Cardiac septum (tissue), 1 donor: ENCODE measurements around the gene EHD2. TPM values are rescaled to one million over a fixed set of nuclear protein-coding genes. Genes with fewer than 3 reads are reported as not detected.
A peak's percentile ranks its signal among the peaks of the same experiment; 100 is the strongest.
"Not testable (repeated sequence)": the region's sequence is repeated elsewhere in the genome, so short reads cannot be mapped to it uniquely, and the experiment has no call there.

Experiments used
- DNase-seq: peaks from one replicate; pipeline ENCODE4 v3.0.0-alpha.2; 2020; ENCODE audit warnings: low spot score
- intact Hi-C: fragments of 100-400 bp; cut with DNase I; formaldehyde crosslinking; loops from one replicate; pipeline ENCODE4 v1.14.0; 2022
- total RNA-seq: library from RNA; stranded (reverse); fragmentation: NEBNext Ultra II Directional; extraction: Animal tissue kit (Norgen Biotek cat#: 25700); gene quantifications from one replicate; pipeline ENCODE4 v1.2.1, GENCODE V29; 2021
- donor health status: DM: no; HTN: no; CAD: no.

Gene EHD2
- total RNA-seq, 1 donor from 2014 or later = 42.6 TPM

DNA sequence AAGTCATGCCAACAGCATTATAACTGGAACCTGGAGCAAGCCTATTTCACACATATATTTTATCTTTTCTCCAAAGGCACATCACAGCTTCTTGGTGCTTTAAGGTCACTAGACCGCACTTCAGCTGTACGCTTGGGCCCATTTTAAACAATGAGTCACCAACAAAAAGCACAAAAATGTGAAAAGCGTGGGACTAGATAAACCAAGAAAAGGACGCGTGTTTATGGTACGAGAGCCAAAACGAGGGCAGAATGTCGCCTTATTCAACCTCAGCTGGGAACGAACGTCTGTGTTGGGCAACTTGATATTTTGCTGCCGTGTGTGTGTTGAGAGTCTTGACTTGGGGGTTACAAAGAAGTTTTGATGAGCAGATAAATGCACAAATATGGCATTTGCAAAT lies 9.2 kb upstream of the EHD2 start:
- intact Hi-C loops = no loop called here
- no peak for DNase-seq

DNA sequence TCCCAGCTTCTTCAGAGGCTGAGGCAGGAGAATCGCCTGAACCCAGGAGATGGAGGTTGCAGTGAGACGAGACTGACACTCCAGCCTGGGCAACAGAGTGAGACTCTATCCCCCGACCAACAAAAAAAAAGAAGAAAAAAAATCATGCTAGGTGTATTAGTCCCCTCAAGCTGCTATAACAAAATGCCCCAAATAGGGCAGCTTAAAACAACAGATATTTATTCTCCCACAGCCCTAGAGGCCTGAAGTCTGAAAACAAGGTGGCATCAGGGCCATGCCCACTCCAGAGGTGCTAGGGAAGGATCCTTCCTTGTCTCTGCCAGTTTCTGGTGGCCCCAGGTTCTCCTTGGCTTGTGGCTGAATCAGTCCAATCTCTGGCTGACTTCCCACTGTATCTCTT lies 8.6 kb upstream of the EHD2 start:
- intact Hi-C loops = no loop called here
- no peak for DNase-seq

DNA sequence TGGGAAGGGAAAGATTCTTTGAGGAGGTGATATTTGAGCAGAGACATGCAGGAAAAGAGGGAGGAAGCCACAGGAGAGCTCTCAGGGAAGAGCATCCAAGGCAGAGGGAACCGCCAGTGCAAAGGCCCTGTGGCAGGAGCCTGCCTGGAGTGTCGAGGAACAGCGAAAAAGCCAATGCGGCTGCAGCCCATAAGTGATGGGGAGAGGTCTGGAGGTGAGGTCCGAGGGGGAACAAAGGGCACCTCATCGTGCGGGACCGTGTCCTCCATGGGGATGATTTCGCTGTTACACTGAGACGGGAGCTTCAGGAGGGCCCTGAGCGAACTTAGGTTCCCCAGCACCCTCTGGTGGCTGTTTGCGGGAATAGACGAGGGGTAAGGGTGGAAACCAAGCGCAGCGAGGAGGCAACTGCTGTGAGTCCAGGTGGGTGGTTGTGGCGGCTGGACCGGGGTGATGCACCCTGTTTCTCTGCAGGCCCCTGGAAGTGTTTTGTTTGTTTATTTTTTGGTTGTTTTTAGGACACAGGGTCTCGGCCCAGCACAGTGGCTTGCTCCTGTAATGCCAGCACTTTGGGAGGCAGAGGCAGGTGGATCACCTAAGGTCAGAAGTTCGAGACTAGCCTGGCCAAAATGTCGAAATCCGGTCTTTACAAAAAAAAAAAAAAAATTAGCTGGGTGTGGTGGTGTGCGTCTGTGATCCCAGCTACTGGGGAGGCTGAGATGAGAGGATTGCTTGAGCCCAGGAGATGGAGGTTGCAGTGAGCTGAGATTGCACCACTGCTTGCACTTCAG lies 5.9 kb upstream of the EHD2 start:
- no peak for DNase-seq
- intact Hi-C loops = no loop called here

DNA sequence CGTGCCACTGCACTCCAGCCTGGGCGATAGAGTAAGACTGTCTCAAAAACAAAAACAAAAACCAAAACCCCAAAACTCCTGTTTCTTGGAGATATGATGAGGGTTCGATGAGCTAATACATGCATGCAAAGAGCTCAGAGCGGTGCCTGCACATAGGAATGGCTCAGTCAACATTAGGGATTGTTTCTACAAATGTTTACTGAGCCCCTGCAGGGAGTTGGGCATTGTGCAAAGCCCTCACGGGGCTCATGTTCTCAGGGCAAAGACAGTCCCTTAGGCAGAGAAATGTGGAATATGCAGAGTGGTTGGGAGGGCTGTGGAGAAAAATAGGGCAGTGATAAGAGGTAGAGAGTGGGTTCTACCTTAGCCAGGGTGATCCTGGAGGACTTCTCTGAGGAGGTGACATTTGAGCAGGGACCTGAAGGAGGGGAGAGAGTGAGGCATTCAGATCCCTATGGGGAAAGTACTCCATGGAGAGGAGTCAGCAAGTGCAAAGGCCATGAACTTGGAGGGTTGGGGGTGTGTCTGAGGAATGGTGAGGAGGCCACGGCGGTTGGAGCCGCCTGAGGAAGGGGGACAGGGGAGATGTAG lies 1.5 kb upstream of the EHD2 start:
- intact Hi-C loops = no loop called here
- no peak for DNase-seq

DNA sequence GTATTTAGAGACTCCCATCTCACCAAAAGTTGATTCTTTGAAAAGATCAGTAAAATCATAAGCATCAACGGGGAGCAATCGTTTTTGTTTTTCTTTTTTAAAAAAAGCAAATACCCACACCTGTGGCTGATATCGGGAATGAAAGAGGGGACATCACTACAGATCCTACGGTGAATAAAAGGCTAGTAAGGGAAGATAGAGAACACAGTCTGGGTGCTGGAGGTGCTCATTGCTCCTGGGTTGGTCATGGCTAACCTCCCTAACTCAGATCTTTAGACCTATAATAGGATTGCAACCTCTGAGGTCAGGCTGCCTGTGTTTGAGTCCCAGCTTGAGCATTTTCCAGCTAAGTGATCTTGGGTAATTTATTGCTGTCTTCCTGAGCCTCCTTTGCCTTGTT lies 1.1 kb downstream of the EHD2 start:
- no peak for DNase-seq
- intact Hi-C loops = no loop called here

DNA sequence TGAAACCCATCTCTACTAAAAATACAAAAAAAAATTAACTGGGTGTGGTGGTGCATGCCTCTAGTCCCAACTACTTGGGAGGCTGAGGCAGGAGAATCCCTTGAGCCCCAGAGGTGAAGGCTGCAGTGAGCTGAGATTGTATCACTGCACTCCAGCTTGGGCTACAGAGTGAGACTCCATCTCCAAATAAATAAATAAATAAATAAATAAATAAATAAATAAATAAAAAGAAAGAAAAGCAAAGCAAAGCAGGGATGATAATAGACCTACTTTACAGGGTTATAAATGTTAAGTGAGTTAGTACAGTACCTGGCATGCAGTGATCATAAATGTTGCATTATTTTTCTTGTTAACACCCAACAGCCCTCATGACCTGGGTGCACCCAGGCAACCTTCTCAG lies 1.6 kb downstream of the EHD2 start:
- intact Hi-C loops = not testable (repeated sequence)

DNA sequence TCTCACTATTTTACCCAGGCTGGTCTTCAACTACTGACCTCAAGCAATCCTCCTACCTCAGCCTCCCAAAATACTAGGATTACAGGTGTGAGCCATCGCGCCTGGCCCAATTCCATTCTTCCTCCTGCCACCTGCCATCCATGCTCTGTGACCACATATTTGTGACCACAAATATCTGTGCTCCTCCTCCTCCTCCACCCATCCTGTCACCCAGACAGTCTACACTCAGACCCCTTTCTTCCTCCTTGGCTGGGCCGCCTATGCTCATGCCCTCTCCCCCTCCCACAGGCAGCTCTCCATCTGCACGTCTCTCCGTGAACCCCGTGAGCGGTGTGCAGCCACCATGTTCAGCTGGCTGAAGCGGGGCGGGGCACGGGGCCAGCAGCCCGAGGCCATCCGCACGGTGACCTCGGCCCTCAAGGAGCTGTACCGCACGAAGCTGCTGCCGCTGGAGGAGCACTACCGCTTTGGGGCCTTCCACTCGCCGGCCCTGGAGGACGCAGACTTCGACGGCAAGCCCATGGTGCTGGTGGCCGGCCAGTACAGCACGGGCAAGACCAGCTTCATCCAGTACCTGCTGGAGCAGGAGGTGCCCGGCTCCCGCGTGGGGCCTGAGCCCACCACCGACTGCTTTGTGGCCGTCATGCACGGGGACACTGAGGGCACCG lies 3.2 kb downstream of the EHD2 start:
- DNase-seq = no peak
- intact Hi-C loops = no loop called here

More for the DNA sequence above, 1.6 kb downstream of the EHD2 start:
- not testable (repeated sequence) for DNase-seq

DNA sequence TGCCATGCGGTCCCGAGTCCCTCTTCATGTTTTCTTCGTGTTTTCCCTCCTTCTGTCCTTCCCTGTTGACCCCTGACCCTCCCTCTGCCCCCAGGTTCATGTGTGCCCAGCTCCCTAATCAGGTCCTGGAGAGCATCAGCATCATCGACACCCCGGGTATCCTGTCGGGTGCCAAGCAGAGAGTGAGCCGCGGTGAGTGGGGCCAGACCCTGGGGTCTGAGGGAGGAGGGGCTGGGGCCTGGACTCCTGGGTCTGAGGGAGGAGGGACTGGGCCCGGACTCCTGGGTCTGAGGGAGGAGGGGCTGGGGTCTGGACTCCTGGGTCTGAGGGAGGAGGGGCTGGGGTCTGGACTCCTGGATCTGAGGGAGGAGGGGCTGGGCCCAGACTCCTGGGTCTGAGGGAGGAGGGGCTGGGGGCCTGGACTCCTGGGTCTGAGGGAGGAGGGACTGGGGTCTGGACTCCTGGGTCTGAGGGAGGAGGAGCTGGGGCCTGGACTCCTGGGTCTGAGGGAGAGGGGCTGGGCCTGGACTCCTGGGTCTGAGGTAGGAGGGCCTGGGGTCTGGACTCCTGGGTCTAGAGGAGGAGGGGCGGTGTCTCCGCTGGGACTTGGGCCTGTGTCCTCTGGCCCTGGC lies 5.3 kb downstream of the EHD2 start:
- intact Hi-C loops = loop anchor here (1.0 kb wide), 2 partner anchors 25 to 60 kb away; partner anchors contain the start of gene SELENOW
- not testable (repeated sequence) for DNase-seq

DNA sequence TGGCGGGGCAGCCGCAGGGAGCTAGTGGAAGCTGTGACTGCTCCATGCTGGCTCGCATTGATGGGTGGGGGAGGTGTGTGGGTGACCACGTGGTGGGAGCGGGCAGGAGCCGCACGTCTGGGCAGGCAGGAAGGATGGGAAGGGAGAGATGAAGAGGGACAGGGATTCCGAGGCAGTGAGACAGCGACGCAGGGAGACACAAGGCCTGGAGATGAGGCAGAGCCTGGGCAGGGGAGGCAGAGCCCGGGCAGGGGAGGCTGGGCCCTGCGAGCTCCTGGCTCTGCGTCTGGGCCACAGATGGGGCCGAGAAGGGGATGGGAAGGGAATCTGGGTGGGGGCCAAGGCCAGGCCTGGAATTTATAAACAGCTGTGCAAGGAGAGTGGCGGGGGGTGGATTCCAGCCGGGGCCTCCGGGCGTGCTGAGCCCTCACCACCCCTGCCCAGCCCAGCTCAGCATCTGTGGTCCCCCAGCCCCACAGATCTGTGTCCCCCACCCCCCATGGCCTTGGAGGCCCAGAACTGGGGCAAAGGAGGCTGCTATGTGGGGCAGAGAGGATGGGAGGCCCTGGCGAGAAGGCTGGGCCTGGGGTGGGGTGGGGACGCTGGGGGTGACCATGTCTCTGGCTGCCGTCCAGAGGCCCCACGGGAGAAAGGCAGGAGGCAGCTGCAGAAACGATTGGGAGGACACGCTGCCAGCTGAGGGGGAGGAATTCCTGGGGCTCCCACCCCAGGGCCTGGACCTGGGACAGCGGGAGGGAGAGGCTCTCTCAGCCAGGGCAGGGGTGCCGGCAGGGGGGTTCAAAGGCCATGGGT lies 6.0 kb downstream of the EHD2 start:
- intact Hi-C loops = loop anchor here (1.0 kb wide), 2 partner anchors 24 to 59 kb away; partner anchors contain the start of gene SELENOW
- DNase-seq = peak; percentile 89

DNA sequence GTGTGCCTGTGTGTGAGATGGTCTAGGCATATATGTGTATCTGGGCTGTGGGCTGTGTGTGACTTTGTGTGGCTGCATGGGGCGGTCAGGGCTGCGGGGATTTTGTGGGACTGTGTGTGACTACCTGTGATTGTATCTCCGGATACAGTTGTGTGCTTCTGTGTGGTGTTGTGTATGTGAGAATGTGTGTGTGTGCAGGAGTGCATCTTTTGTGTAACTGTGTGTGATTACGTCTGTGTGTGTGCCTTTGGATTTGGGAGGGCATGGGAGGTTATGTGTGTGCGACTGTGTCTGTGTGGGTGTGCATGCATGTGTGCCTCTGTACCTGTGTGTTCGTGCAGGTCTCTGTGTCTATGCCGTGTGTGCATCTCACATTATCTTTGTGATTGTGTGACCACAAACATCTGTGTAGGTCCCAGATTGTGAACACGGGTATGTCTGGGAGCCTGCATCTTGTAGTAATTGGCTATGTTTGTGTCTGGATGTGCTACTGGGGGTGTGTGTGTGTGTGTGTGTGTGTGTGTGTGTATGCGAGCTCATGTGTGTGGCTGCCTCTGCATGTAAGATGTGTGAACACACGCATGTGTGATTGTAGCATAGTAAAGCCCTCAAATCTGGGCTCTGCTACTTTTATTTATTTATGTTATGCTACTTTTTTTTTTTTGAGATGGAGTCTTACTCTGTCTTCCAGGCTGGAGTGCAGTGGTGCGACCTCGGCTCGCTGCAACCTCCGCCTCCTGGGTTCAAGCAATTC lies 7.6 kb downstream of the EHD2 start:
- no peak for DNase-seq
- intact Hi-C loops = no loop called here

DNA sequence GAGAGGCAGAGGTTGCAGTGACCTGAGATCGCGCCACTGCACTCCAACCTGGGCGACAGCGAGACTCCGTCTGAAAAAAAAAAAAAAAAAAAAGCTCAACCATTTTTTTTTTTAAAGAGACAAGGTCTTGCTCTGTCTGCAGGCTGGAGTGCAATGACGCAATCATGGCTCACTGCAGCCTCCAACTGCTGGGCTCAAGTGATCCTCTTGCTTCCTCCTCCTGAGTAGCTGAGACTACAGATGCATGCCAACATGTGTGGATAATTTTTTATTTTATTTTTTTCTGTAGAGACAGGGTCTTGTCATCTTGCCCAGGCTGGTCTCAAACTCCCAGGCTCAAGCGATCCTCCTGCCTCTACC lies 10.3 kb downstream of the EHD2 start:
- intact Hi-C loops = no loop called here
- DNase-seq = no peak

DNA sequence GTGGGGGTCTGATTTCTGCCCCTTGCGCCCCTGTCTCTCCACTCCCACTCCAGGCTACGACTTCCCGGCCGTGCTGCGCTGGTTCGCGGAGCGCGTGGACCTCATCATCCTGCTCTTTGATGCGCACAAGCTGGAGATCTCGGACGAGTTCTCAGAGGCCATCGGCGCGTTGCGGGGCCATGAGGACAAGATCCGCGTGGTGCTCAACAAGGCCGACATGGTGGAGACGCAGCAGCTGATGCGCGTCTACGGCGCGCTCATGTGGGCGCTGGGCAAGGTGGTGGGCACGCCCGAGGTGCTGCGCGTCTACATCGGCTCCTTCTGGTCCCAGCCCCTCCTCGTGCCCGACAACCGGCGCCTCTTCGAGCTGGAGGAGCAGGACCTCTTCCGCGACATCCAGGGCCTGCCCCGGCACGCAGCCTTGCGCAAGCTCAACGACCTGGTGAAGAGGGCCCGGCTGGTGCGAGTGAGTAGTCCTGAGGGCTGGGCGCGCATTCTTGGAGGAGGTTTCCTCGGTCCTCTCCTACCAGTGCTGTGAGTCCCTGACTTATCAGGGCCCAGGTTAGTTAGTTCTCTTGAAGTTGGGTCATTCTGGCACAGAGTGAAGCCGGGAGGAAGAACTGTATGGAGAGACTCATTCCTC lies 12.7 kb downstream of the EHD2 start:
- DNase-seq = no peak
- intact Hi-C loops = no loop called here

DNA sequence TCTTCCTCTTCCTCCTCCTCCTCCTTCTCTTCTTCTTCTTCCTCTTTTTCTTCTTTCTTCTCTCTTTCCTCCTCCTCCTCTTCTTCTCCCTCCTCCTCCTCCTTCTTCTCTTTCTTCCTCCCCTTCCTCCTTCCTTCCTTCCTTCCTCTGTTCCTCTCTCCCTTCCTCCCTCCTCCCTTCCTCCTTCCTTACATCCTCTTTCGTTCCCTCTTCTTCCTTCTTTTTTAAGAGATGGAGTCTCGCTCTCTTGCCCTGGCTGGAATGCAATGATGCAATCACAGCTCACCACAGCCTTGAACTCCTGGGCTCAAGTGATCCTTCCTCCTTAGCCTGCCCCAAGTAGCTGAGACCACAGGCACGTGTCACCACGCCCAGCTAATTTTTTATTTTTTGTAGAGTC lies 13.2 kb downstream of the EHD2 start:
- DNase-seq = no peak
- intact Hi-C loops = no loop called here

DNA sequence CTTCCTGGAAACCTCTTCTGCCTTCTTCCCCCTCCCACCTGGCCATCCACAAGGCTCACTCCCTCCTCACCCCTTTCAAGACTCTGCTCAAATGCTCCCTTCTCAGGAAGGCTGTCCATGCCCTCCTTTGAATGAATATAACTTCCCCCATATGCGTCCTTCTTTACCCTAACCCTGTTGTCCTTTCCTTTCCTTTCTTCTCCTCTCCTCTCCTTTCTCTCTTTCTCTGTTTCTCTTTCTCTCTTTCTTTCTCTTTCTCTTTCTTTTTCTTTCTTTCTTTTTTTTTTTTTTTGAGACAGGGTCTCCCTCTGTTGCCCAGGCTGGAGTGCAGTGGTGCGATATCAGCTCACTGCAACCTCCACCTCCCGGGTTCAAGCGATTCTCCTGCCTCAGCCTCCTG lies 15.1 kb downstream of the EHD2 start:
- DNase-seq, intact Hi-C loops: not testable (repeated sequence)

DNA sequence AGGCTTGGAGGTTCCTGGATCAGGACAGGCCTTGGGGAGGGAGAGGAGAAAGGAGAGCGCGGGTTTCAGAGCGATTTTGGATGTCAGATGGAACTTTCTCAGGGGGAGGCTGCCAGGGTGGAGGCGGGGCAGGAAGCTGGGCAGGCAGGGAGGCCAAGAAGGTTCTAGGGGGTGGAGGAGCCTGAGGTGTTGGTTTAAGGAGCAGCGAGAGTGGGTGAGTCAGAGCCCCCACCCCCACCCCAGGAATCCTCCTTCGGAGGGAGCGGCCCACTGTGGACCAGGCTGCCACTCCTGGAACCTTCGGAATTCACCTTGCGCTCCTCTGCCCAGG lies 16.2 kb downstream of the EHD2 start:
- peak; percentile 82 for DNase-seq
- intact Hi-C loops = loop anchor here (1.0 kb wide), 1 partner anchor 12 kb away; no protein-coding TSS in a partner anchor

DNA sequence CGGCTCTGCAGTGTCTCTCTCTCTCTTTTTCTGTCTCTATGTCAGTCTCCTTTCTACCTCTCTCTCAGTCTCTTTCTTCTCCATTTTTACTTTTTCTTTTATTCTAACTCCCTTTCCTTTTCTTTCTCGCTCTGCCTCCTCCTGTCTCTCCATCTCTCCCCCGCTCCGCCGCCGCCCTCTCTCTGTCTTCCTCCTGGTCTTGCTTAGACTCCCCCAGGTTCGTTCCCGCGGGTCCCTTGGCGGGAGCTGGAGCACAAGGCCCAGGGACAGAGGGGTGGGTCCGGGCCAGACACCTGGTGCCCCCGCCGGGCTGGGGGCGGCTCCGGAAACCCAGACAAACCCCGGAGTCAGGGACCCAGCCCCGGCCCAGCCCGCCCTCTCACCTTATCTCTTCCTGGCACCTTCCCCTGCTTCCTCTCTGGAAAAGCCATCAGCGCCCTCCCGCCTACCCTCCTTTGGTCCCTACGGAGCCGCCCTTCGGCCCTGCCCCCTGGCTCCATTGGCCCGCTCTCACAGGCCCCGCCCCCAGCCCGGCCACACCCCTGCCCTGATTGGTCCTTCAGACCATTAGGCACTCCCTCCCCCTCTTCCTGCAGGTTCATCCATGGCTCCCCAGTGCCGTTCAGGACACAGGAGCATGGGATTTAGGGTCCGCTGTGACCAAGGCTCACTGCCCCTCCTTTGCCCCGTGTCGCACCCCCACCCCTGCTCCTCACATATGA lies 16.7 kb downstream of the EHD2 start:
- intact Hi-C loops = loop anchor here (1.0 kb wide), 1 partner anchor 11 kb away; no protein-coding TSS in a partner anchor
- peak; percentile 87 for DNase-seq

DNA sequence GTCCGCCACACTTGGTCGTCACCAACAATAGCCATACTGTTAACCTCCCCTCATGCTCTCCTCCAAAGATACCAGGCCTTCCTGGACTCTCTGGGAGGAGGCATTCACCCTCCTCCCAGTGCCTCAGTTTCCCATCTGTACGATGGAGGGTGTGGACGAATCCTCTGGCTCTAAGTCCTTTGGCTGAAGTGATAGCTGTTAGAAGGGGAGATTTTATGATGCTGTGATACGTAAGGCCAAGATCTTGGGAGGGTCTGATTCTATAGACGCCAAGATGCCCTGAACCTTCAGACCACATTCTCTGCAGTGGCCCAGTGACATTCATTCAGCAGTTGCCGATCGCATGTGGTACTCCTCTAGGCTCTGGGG lies 17.3 kb downstream of the EHD2 start:
- no peak for DNase-seq
- intact Hi-C loops = no loop called here

DNA sequence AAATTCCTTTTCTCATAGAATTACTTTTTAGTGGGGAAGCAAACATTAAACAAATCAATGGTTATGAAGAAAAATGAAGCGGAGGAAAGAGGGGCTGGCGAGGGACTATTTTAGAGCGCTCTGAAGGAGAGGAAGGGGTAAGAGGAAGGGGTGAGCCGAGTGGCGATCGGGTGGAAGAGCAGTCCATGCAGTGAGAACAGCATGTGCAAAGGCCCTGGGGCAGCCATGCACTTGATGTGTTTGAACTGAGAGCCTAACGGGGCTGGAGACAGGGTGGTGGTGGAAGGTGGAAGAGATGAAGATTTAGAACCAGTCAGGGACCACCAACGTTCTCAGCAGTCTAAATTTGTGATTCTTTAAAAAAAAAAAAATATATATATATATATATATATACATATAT lies 17.7 kb downstream of the EHD2 start:
- no peak for DNase-seq

More for the DNA sequence above, 17.7 kb downstream of the EHD2 start:
- intact Hi-C loops = no loop called here
